Upper lobe of left lung (tissue), 4 donors: Measurements from ENCODE around the gene SLC7A14.

ENCODE experiments used
- POLR2A ChIP-seq, 4 donors: fragments of 450-650 bp; IDR thresholded peaks; one replicate each; pipeline ENCODE4 v1.5.1; 2016 to 2017; ENCODE audit warnings: antibody characterized with exemption in 4 of 4, mild to moderate bottlenecking in 2 of 4
- TF ChIP-seq, protein P1 (sequence below), 6 experiments: fragments of 450-650 bp in 4 of 6; fragments of 200-600 bp in 2 of 6; sonication (generic) in 2 of 6; IDR thresholded peaks; one replicate each; pipeline ENCODE4 v1.5.1; 2016 to 2019; ENCODE audit warnings: antibody characterized with exemption in 6 of 6

- no peak for TF ChIP-seq POLR2A (IDR thresholded peaks at IDR 0.05)
- TF ChIP-seq, protein P1, sequence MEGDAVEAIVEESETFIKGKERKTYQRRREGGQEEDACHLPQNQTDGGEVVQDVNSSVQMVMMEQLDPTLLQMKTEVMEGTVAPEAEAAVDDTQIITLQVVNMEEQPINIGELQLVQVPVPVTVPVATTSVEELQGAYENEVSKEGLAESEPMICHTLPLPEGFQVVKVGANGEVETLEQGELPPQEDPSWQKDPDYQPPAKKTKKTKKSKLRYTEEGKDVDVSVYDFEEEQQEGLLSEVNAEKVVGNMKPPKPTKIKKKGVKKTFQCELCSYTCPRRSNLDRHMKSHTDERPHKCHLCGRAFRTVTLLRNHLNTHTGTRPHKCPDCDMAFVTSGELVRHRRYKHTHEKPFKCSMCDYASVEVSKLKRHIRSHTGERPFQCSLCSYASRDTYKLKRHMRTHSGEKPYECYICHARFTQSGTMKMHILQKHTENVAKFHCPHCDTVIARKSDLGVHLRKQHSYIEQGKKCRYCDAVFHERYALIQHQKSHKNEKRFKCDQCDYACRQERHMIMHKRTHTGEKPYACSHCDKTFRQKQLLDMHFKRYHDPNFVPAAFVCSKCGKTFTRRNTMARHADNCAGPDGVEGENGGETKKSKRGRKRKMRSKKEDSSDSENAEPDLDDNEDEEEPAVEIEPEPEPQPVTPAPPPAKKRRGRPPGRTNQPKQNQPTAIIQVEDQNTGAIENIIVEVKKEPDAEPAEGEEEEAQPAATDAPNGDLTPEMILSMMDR (IDR thresholded peaks at IDR 0.05), result no peak
Observed at GRCh38 chr3:170523248-170523647, 62.6 kb downstream of the SLC7A14 start.
